PC-3 (cell line): ENCODE measurements around the gene C1orf53.

Experiments used
- EZH2 ChIP-seq: fragments of 300-600 bp; sonication (generic); IDR thresholded peaks from one replicate; pipeline ENCODE4 v1.6.1; 2017; ENCODE audit warnings: antibody characterized with exemption, mild to moderate bottlenecking, low read length; ENCODE audit not compliant: unreplicated experiment
- TF ChIP-seq, protein P1 (sequence below): fragments of 300-600 bp; sonication (generic); conservative IDR thresholded peaks from 2 replicates; pipeline ENCODE4 v1.5.1; 2017; ENCODE audit warnings: antibody characterized with exemption, low read depth, mild to moderate bottlenecking, low read length

- TF ChIP-seq, protein P1, sequence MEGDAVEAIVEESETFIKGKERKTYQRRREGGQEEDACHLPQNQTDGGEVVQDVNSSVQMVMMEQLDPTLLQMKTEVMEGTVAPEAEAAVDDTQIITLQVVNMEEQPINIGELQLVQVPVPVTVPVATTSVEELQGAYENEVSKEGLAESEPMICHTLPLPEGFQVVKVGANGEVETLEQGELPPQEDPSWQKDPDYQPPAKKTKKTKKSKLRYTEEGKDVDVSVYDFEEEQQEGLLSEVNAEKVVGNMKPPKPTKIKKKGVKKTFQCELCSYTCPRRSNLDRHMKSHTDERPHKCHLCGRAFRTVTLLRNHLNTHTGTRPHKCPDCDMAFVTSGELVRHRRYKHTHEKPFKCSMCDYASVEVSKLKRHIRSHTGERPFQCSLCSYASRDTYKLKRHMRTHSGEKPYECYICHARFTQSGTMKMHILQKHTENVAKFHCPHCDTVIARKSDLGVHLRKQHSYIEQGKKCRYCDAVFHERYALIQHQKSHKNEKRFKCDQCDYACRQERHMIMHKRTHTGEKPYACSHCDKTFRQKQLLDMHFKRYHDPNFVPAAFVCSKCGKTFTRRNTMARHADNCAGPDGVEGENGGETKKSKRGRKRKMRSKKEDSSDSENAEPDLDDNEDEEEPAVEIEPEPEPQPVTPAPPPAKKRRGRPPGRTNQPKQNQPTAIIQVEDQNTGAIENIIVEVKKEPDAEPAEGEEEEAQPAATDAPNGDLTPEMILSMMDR = no peak
- no peak for TF ChIP-seq EZH2
Measured at GRCh38 chr1:197937381-197937780, 35.0 kb downstream of the C1orf53 start.
